NOMO-1 treated with dmso at 0.1 percent for 144 hours (cell line): ENCODE results near the gene ARHGAP8.

ENCODE experiments used
- DNase-seq: peaks from one replicate; lab custom pipeline; 2025; ENCODE audit not compliant: unreplicated experiment; lab: John Stamatoyannopoulos, UW

ARHGAP8 gene

GRCh38 chr22:44824271-44824670 is 71.9 kb downstream of the ARHGAP8 start:
- DNase-seq: no peak

GRCh38 chr22:44825310-44826150 is 73.2 kb downstream of the ARHGAP8 start:
- no peak for DNase-seq

- no peak for DNase-seq
Measured at GRCh38 chr22:44827666-44828190, 75.4 kb downstream of the ARHGAP8 start.

GRCh38 chr22:44828193-44828592 is 75.8 kb downstream of the ARHGAP8 start:
- DNase-seq: no peak

- no peak for DNase-seq
Measured at GRCh38 chr22:44831885-44832284, 79.5 kb downstream of the ARHGAP8 start.

- no peak for DNase-seq
Measured at GRCh38 chr22:44834065-44834464, 81.7 kb downstream of the ARHGAP8 start.

- DNase-seq: no peak
Measured at GRCh38 chr22:44837481-44837880, 85.1 kb downstream of the ARHGAP8 start.

GRCh38 chr22:44838316-44839016 is 86.1 kb downstream of the ARHGAP8 start:
- DNase-seq: no peak

GRCh38 chr22:44839061-44839460 is 86.7 kb downstream of the ARHGAP8 start:
- no peak for DNase-seq

GRCh38 chr22:44839721-44840120 is 87.3 kb downstream of the ARHGAP8 start:
- DNase-seq: no peak

- no peak for DNase-seq
Measured at GRCh38 chr22:44840611-44841322, 88.4 kb downstream of the ARHGAP8 start.

GRCh38 chr22:44842417-44842816 is 90.0 kb downstream of the ARHGAP8 start:
- no peak for DNase-seq

GRCh38 chr22:44845191-44845590 is 92.8 kb downstream of the ARHGAP8 start:
- no peak for DNase-seq

GRCh38 chr22:44845796-44846720 is 93.7 kb downstream of the ARHGAP8 start:
- no peak for DNase-seq

- DNase-seq: no peak
Measured at GRCh38 chr22:44846726-44847275, 94.4 kb downstream of the ARHGAP8 start.

- no peak for DNase-seq
Measured at GRCh38 chr22:44847380-44847779, 95.0 kb downstream of the ARHGAP8 start.

GRCh38 chr22:44847892-44848291 is 95.5 kb downstream of the ARHGAP8 start:
- no peak for DNase-seq

- no peak for DNase-seq
Measured at GRCh38 chr22:44848296-44848741, 95.9 kb downstream of the ARHGAP8 start.

- DNase-seq: no peak
Measured at GRCh38 chr22:44848791-44849420, 96.5 kb downstream of the ARHGAP8 start.

GRCh38 chr22:44850946-44851345 is 98.6 kb downstream of the ARHGAP8 start:
- DNase-seq: no peak
